ENCODE results near the gene ADSS1.

DNA sequence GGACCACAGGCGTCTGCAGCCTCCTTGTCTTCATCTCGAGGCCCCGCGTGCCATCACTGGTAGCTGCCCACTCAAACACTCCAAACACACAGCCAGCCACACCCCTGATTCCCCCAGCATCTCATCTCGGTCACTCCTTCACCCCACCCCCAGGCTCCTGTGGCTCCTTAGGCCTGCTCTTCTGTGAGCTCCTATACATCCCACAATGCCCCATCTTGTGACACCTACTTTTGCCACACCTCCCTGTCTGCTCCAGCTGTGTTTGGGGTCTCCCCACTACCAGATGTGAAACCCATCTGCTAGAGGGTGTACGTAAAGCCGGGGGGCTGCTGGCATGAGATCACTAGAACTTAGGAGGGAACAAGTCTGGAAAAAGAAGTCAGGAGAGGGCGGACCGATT is 67.4 kb downstream of the ADSS1 start:
- TF ChIP-seq, protein P1, sequence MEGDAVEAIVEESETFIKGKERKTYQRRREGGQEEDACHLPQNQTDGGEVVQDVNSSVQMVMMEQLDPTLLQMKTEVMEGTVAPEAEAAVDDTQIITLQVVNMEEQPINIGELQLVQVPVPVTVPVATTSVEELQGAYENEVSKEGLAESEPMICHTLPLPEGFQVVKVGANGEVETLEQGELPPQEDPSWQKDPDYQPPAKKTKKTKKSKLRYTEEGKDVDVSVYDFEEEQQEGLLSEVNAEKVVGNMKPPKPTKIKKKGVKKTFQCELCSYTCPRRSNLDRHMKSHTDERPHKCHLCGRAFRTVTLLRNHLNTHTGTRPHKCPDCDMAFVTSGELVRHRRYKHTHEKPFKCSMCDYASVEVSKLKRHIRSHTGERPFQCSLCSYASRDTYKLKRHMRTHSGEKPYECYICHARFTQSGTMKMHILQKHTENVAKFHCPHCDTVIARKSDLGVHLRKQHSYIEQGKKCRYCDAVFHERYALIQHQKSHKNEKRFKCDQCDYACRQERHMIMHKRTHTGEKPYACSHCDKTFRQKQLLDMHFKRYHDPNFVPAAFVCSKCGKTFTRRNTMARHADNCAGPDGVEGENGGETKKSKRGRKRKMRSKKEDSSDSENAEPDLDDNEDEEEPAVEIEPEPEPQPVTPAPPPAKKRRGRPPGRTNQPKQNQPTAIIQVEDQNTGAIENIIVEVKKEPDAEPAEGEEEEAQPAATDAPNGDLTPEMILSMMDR (IDR thresholded peaks at IDR 0.05; ENCODE audit: low read depth, low read length, poor library complexity, severe bottlenecking), result no peak
- TF ChIP-seq EZH2phosphoT487 (IDR thresholded peaks at IDR 0.05; ENCODE audit: borderline replicate concordance, low read length), result no peak
